NCI-H2081 treated with DMSO at 0.1 percent for 48 hours (cell line): ENCODE data around the gene SLC38A7.

Source experiments
- DNase-seq: peaks from one replicate; lab custom pipeline; 2025; lab: John Stamatoyannopoulos, UW

SLC38A7 gene

DNA sequence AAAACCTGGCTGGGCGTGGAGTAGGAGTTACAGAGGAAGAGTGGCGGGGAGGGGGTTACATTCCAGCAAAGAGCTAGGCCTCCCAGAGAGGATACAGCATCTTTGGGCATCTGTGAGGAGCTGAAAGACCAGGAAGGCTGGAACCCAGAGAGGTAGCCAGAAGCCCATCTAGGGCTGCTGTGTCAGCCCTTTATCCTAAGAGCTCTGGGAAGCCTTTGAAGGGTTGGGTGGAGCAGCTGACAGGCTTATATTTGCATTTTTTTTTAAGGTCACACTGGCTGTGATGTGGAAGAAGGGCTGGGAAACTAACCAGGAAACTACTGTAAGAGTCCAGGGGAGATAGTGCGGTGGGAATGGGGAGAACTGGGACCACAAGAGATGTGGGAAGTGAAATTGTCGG, 48.1 kb downstream of the SLC38A7 start:
- DNase-seq = no peak

- no peak for DNase-seq
Observed at GRCh38 chr16:58635502-58635901, 49.1 kb downstream of the SLC38A7 start.

DNA sequence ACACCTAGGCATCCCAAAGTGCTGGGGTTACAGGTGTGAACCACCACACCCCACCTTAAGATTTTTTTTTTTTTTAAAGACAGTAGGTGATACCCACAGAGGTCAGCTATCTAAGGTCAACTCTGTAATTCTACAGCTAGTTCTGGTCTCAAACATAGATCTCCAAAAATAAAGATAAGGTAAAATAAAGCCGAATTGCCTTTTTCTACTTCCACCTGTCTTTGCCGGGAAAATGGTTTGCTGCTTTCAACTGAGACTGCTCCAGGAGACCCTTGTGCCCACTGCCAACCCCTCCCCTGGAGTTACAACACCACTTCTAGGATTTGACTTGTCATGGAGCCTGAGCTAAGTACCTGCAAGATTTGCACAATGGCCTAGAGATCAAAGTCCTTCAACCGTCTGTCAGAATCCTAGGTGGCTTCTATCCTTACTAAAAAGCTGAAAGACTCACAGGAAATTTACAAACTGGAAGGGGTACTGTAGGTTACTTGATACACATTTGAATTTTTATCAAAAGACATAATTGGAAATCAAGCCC, 50.2 kb downstream of the SLC38A7 start:
- DNase-seq = no peak

- peak; percentile 93 for DNase-seq
Observed at GRCh38 chr16:58629733-58630640, 54.6 kb downstream of the SLC38A7 start, which contains the start of gene CNOT1. Gene CNOT1 (minus strand): TSS chr16:58629826. CDS start chr16:58599337, 30,489 bp downstream.

DNA sequence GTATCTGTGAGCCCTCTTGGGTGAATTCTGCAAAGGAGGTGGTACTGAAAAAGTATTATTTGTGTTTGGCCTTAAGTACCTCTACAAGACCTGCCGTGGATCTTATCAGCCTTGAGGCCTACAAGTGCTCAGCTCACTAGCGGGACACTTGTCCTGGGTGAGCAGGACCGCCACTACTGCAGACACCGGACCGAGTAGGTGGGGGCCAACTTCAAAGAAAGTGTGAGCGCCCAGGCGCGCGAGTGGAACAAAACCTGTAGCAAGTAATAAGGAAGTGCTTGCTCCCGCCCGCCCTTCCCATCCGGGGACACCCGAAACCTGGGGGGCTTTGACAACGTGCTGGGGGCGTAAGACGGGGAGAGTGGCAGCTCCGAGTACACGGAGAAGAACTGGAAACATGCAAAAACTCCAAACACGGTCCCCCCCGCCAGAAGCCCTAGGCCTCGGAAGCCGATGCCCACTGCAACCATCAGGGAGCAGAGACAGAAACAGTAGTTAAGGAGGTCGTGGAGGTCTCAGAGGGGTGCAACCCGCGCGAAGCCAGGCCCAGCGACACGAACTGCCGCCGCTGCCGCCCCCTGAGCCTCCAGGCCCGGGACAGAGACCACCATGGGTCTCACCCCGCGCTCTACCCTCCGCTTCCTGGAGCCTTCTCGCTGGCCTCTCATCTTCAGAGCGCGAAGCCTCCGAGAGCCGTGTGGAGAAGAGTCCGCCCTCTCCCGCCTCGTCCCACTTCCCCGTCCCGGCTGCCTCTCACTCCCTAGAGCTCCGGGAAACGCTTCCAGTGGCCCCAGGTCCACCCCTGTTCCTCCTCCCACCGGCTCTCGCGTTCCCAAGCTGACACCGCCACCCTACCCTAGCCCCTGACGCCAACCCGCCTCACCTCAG, 55.5 kb downstream of the SLC38A7 start:
- DNase-seq = no peak

DNA sequence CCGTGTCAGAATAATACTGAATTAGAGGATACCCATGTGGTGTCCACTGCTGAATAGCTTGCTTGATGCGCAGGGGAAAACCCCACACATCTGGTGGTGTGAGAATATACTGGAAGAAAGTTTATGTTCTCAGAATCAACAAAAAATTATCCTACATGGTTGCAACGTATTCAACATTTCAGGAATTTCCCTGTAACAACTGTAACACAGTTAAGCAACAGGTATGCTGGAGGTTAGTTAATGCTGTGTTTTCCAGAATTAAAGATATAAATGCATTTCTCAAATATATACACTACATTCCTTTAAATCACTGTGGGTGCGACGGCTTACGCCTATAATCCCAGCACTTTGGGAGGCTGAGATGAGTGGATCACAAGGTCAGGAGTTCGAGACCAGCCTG, 60.4 kb downstream of the SLC38A7 start:
- no peak for DNase-seq

- DNase-seq = no peak
Observed at GRCh38 chr16:58620396-58620795, 64.2 kb downstream of the SLC38A7 start.

DNA sequence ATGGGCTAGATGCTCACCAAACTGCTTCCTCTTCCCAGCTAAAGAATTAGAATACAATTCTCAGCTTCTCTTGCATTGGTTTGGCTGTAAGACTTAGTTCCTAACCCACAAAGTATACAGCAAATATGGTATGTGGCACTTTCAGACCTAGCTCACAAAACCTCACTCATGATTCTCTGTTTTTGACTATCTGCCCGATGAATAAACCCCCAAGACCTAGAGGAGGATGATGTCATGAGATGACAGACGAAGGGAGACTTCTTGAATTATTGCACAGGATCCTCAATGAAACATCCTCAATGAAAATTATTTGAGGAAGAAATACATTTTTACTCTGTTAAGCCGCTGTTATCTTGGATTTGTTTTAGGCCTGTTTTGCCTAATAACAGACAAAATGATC, 69.3 kb downstream of the SLC38A7 start:
- DNase-seq = no peak
